Bone marrow (tissue), 2 donors: ENCODE measurements around the gene LGALS3BP.
"Not testable (repeated sequence)": the region's sequence is repeated elsewhere in the genome, so short reads cannot be mapped to it uniquely, and the experiment has no call there.

ENCODE experiments used
- DNase-seq, 2 donors: peaks; one replicate each; lab custom pipeline; 2025; lab: John Stamatoyannopoulos, UW

The LGALS3BP gene

GRCh38 chr17:78979780-78980623 lies at the start of gene LGALS3BP:
TSS of gene LGALS3BP (minus strand) at chr17:78979923. CDS start at chr17:78977191, 2,732 bp downstream.
- DNase-seq, result no peak

GRCh38 chr17:79028496-79029326 lies 49.0 kb upstream of the LGALS3BP start:
- DNase-seq, result no peak

GRCh38 chr17:79027925-79028491 lies 48.3 kb upstream of the LGALS3BP start:
- no peak for DNase-seq

- no peak for DNase-seq
Measured at GRCh38 chr17:79027274-79027924, 47.7 kb upstream of the LGALS3BP start.

GRCh38 chr17:79026376-79027273 lies 46.9 kb upstream of the LGALS3BP start:
- no peak for DNase-seq

GRCh38 chr17:79024901-79025737 lies 45.4 kb upstream of the LGALS3BP start:
- DNase-seq, result no peak

- no peak for DNase-seq
Measured at GRCh38 chr17:79023886-79024771, 44.4 kb upstream of the LGALS3BP start, which contains the start of gene C1QTNF1. TSS of gene C1QTNF1 (plus strand) at chr17:79024169. CDS start at chr17:79043969, 19,800 bp downstream.

GRCh38 chr17:79023180-79023705 lies 43.5 kb upstream of the LGALS3BP start:
- no peak for DNase-seq

- no peak for DNase-seq
Measured at GRCh38 chr17:79022507-79022991, 42.8 kb upstream of the LGALS3BP start.

- DNase-seq, result not testable (repeated sequence)
Measured at GRCh38 chr17:79021929-79022328, 42.2 kb upstream of the LGALS3BP start.

GRCh38 chr17:79020631-79021301 lies 41.0 kb upstream of the LGALS3BP start:
- no peak for DNase-seq

- DNase-seq, result peak in 1 of 2 donors; percentile 35
Measured at GRCh38 chr17:79019632-79020584, 40.2 kb upstream of the LGALS3BP start.

GRCh38 chr17:79019261-79019631 lies 39.5 kb upstream of the LGALS3BP start:
- DNase-seq, result no peak

- DNase-seq, result no peak
Measured at GRCh38 chr17:79018370-79018695, 38.6 kb upstream of the LGALS3BP start.

- no peak for DNase-seq
Measured at GRCh38 chr17:79017546-79018369, 38.0 kb upstream of the LGALS3BP start.

- DNase-seq, result no peak
Measured at GRCh38 chr17:79014158-79014758, 34.5 kb upstream of the LGALS3BP start.
